GM19043 (cell line): ENCODE data around the gene LDLRAD4.
"Not testable (repeated sequence)": the region's sequence is repeated elsewhere in the genome, so short reads cannot be mapped to it uniquely, and the experiment has no call there.

Experiments
- ATAC-seq: cut with Tn5 transposase; IDR thresholded peaks from one replicate; pipeline ENCODE4 v1.9.1; 2021; ENCODE audit warnings: low read depth; ENCODE audit not compliant: unreplicated experiment

LDLRAD4 gene

GRCh38 chr18:13599031-13599430 is 380.5 kb downstream of the LDLRAD4 start:
- no peak for ATAC-seq

- ATAC-seq: no peak
These were observed 384.9 kb downstream of the LDLRAD4 start for GRCh38 chr18:13603304-13604019.

- ATAC-seq: no peak
These were observed 386.2 kb downstream of the LDLRAD4 start for GRCh38 chr18:13604786-13605185.

GRCh38 chr18:13605477-13605876 is 386.9 kb downstream of the LDLRAD4 start:
- ATAC-seq: no peak

GRCh38 chr18:13605901-13606300 is 387.3 kb downstream of the LDLRAD4 start:
- no peak for ATAC-seq

GRCh38 chr18:13606604-13607254 is 388.2 kb downstream of the LDLRAD4 start:
- ATAC-seq: no peak

GRCh38 chr18:13608024-13608562 is 389.5 kb downstream of the LDLRAD4 start:
- ATAC-seq: not testable (repeated sequence)

- no peak for ATAC-seq
These were observed 390.4 kb downstream of the LDLRAD4 start for GRCh38 chr18:13608791-13609532.

GRCh38 chr18:13610555-13611141 is 392.1 kb downstream of the LDLRAD4 start:
- ATAC-seq: no peak

GRCh38 chr18:13611142-13611600 is 392.6 kb downstream of the LDLRAD4 start:
- ATAC-seq: no peak

GRCh38 chr18:13611601-13612195 is 393.1 kb downstream of the LDLRAD4 start:
- ATAC-seq: peak; percentile 2

- ATAC-seq: peak; percentile 62
These were observed 393.8 kb downstream of the LDLRAD4 start for GRCh38 chr18:13612196-13612997.

- ATAC-seq: no peak
These were observed 394.5 kb downstream of the LDLRAD4 start for GRCh38 chr18:13613099-13613498.

GRCh38 chr18:13613591-13614501 is 395.3 kb downstream of the LDLRAD4 start:
- ATAC-seq: no peak

GRCh38 chr18:13614641-13615288 is 396.2 kb downstream of the LDLRAD4 start:
- ATAC-seq: no peak

GRCh38 chr18:13615432-13615861 is 396.9 kb downstream of the LDLRAD4 start:
- no peak for ATAC-seq

- ATAC-seq: no peak
These were observed 397.5 kb downstream of the LDLRAD4 start for GRCh38 chr18:13616041-13616440.

- ATAC-seq: no peak
These were observed 398.0 kb downstream of the LDLRAD4 start for GRCh38 chr18:13616525-13617035.
